Esophagus muscularis mucosa (tissue), 4 donors: ENCODE data around the gene BEST4. TPM values are rescaled to one million over a fixed set of nuclear protein-coding genes. Genes with fewer than 3 reads are reported as not detected.
A peak's percentile ranks its signal among the peaks of the same experiment; 100 is the strongest.

ENCODE experiments used
- DNase-seq: peaks from one replicate; pipeline ENCODE4 v3.0.0-alpha.2; 2017; ENCODE audit errors: extremely low spot score
- H3K27ac ChIP-seq, 4 donors: fragments of 200-600 bp; sonication (generic); replicated peaks in 1 of 4; 1 replicate in 3 of 4; 2 replicates in 1 of 4; pipeline ENCODE4 v1.5.1; 2016 to 2019; ENCODE audit warnings: mild to moderate bottlenecking in 1 of 4
- H3K27me3 ChIP-seq, 4 donors: fragments of 200-600 bp; sonication (generic); one replicate each; pipeline versions ENCODE4 v1.5.1 to v1.6.0; 2016 to 2019
- H3K36me3 ChIP-seq, 4 donors: fragments of 200-600 bp; sonication (generic); one replicate each; pipeline ENCODE4 v1.5.1; 2016 to 2019
- H3K4me1 ChIP-seq, 4 donors: fragments of 200-600 bp; sonication (generic); one replicate each; pipeline ENCODE4 v1.5.1; 2016 to 2019
- H3K4me3 ChIP-seq, 4 donors: fragments of 200-600 bp; sonication (generic); 1 replicate in 2 of 4; 2 replicates in 2 of 4; pipeline ENCODE4 v1.5.1; 2016 to 2019; ENCODE audit warnings: mild to moderate bottlenecking in 4 of 4, moderate library complexity in 1 of 4
- H3K9me3 ChIP-seq, 4 donors: fragments of 200-600 bp; sonication (generic); 1 replicate in 3 of 4; 2 replicates in 1 of 4; pipeline ENCODE4 v1.5.1; 2016 to 2019
- EP300 ChIP-seq: sonication (generic); formaldehyde crosslinking; IDR thresholded peaks from one replicate; pipeline ENCODE4 v1.6.1; 2017; ENCODE audit warnings: antibody characterized with exemption
- POLR2A ChIP-seq: fragments of 450-650 bp; IDR thresholded peaks from one replicate; pipeline ENCODE4 v1.6.1; 2017; ENCODE audit warnings: antibody characterized with exemption, moderate library complexity, mild to moderate bottlenecking, low read depth
- POLR2AphosphoS5 ChIP-seq, 2 donors: sonication (generic); formaldehyde crosslinking; IDR thresholded peaks; one replicate each; pipeline ENCODE4 v1.6.1; 2017; ENCODE audit warnings: antibody characterized with exemption in 2 of 2
- WGBS: methylation state at CpG from one replicate; pipeline ENCODE4 v1.1.5; 2018; 5-methylcytosine and 5-hydroxymethylcytosine counted together
- intact Hi-C: fragments of 100-400 bp; cut with DNase I; formaldehyde crosslinking; loops from one replicate; pipeline ENCODE4 v1.15.1; 2023
- total RNA-seq, 4 donors: library from RNA; depleted of rRNA; stranded (reverse); fragments of >200 nt; gene quantifications; one replicate each; pipeline versions ENCODE4 v1.1.0 to v1.2.1, GENCODE V29; 2016
- TF ChIP-seq, protein P1 (sequence below), 3 experiments: fragments of 200-600 bp in 2 of 3; fragments of 450-650 bp in 1 of 3; sonication (generic) in 2 of 3; IDR thresholded peaks; one replicate each; pipeline ENCODE4 v1.5.1; 2017 to 2019; ENCODE audit warnings: antibody characterized with exemption in 3 of 3, mild to moderate bottlenecking in 2 of 3, moderate library complexity in 1 of 3

BEST4 gene
- total RNA-seq, 4 donors from 2014 or later = 0.29 TPM; not detected in 3

DNA sequence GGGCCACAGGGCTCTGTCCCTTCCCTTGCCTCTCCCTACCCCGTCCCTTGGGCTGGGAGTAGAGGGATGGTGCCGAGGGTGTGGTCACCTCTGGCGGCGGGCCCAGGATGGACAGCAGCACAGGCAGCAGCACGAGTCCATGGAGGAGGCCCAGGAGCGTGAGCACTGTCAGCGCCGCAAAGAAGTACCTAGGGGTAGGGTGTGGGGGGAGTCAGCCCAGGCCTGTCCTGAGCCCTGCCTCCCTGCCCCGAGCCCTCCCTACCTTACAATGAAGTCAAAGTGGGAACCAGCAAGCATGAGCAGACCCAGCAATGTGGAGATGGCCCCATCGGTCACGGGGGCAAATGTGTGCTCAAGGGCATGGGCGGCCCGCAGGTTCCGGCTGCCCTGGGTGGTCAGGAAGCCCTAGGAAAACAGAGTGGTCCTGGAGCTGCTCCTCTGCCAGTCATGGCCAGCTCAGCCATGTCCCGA lies 35.0 kb upstream of the BEST4 start:
- intact Hi-C loops = loop anchor here (5.0 kb wide), 1 partner anchor 36 kb away; the partner anchor contains the start of gene BEST4
- Histone ChIP-seq H3K4me3 (no peak overlapping the region), H3K27me3 (no peaks in the 10 kb centered on the region), H3K9me3 (no peaks in the 10 kb centered on the region), H3K27ac (no peak overlapping the region), H3K4me1 (peaks cover 23 to 37% (median 32%) of the 10 kb centered on the region in 4 donors), H3K36me3 (peaks cover 0 to 15% (median 5%) of the 10 kb centered on the region in 4 donors)
- no peak for TF ChIP-seq POLR2AphosphoS5 (IDR thresholded peaks at IDR 0.05)
- no peak for TF ChIP-seq EP300
- TF ChIP-seq, protein P1, sequence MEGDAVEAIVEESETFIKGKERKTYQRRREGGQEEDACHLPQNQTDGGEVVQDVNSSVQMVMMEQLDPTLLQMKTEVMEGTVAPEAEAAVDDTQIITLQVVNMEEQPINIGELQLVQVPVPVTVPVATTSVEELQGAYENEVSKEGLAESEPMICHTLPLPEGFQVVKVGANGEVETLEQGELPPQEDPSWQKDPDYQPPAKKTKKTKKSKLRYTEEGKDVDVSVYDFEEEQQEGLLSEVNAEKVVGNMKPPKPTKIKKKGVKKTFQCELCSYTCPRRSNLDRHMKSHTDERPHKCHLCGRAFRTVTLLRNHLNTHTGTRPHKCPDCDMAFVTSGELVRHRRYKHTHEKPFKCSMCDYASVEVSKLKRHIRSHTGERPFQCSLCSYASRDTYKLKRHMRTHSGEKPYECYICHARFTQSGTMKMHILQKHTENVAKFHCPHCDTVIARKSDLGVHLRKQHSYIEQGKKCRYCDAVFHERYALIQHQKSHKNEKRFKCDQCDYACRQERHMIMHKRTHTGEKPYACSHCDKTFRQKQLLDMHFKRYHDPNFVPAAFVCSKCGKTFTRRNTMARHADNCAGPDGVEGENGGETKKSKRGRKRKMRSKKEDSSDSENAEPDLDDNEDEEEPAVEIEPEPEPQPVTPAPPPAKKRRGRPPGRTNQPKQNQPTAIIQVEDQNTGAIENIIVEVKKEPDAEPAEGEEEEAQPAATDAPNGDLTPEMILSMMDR (IDR thresholded peaks at IDR 0.05) = no peak
- TF ChIP-seq POLR2A = no peak
- WGBS = 67% methylated on average over 7 of the region's 15 CpGs
- DNase-seq = no peak

DNA sequence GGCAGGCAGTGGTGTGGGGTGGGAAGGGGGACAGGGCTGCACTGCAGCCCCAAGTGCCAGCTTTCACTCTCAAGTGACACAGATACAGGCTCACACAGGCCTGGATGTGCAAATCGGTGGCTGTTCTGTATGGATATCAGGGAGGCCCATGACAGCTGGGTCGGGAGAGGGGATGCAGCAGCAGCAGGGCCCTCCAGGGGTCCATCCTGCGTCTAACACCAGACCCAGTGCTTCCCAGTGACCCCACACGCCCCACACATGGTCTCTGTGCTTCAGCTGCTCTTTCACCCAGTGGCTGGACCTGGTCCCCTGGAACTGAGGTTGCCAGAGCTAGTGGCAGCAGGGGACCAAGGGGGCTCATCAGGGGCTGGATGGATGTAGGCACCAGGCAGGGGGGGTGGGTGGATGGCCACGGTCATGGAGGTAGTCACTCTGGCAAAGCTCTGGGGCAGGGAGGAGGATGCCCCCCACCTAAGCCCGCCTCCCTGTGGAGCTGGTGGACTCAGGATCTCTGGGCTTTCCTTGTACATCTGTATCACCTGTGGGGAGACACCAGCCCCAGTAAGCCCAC lies 34.2 kb upstream of the BEST4 start:
- Histone ChIP-seq H3K27ac (peak overlapping the region in 1 of 4 donors; percentile 93), H3K4me1 (peaks cover 23 to 37% (median 32%) of the 10 kb centered on the region in 4 donors), H3K36me3 (peaks cover 0 to 10% (median 5%) of the 10 kb centered on the region in 4 donors), H3K9me3 (no peaks in the 10 kb centered on the region), H3K4me3 (no peak overlapping the region), H3K27me3 (no peaks in the 10 kb centered on the region)
- intact Hi-C loops = loop anchor here (5.0 kb wide), 1 partner anchor 35 kb away; the partner anchor contains the start of gene BEST4
- WGBS = 100% methylated on average over 1 of the region's 6 CpGs
- no peak for DNase-seq
- TF ChIP-seq EP300 (no peak), POLR2A (no peak), POLR2AphosphoS5 (IDR thresholded peaks at IDR 0.05) (no peak)
- TF ChIP-seq, protein P1 (IDR thresholded peaks at IDR 0.05) = no peak

DNA sequence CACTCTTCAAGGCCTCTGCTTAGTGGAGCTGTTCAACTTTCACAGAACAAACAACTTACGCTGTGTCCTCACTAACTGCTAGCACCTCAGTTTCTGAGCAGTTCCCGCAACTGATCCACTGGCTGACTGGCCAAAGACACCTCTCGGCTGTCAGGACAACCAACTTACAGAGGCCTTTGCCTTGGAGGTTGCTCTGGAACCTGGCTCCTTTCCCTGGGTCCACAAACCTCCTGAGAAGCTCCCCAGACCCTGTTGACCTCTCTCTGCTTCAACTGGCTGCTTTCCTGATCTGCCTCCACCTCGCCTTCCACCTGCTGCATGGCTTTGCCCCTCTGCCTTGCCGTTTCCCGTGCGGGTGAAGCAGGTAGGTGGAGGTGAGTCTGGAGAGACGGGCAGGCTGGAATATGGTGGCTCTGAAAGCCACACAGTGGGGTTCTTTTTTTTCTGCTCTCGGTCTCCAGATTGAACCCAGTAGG lies 33.3 kb upstream of the BEST4 start:
- Histone ChIP-seq H3K27ac (peak overlapping the region in 3 of 4 donors; percentile 91 to 96 (median 93)), H3K27me3 (no peaks in the 10 kb centered on the region), H3K4me1 (peaks cover 20 to 30% (median 29%) of the 10 kb centered on the region in 4 donors), H3K9me3 (no peaks in the 10 kb centered on the region), H3K4me3 (peak overlapping the region in 1 of 4 donors; percentile 63), H3K36me3 (peaks cover 0 to under 1% (median under 1%) of the 10 kb centered on the region in 4 donors)
- WGBS = 83% methylated on average over 9 of the region's 9 CpGs
- intact Hi-C loops = loop anchor here (5.0 kb wide), 1 partner anchor 34 kb away; the partner anchor contains the start of gene BEST4
- no peak for DNase-seq
- no peak for TF ChIP-seq EP300
- TF ChIP-seq POLR2AphosphoS5 (IDR thresholded peaks at IDR 0.05) = no peak
- TF ChIP-seq, protein P1 (IDR thresholded peaks at IDR 0.05) = no peak
- no peak for TF ChIP-seq POLR2A

DNA sequence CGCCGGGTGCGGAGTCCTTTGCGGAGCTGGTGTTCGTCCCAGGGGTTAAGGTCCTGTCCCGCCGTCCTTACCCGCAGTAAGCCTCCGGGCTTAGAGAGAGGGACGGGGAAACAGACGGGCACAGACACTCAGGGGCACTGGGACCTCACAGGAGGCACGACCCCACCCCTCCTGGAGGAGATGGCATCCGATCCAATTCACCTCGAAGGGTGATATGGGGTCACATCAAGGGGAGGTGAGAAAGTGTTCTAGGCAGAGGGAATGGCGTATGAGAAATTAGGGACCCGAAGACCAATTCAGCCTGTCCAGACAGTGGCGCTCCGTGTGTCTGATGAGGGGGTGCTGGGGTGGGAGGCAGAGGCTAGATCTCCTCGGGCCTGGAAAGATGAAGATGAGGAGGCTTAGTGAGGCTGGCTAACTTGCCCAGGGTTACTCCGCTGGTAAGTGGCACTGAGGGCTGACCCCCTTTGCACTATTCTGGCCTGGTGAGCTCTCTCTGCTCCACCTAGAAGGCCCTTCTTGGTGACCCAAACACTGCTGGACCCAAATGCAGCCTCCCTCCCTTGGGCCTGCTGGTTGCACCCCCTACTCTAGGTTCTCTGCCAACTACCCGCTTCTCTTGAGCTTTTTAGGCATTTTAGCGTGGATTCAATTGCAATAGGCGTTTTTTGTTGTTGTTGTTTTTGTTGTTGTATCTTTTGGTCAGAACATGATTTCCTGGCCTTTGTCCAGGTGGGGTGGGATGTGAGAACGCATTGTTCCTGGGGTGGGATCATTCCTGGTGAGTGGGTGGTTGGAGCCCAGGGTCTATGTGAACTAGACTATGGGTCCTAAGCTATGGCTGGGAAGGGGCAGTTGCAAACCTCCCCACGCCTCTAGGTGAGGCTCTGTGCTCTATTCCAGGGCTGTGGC lies 32.6 kb upstream of the BEST4 start:
- Histone ChIP-seq H3K36me3 (no peaks in the 10 kb centered on the region), H3K4me3 (peak overlapping the region; percentile 59 to 72 (median 62)), H3K27me3 (no peaks in the 10 kb centered on the region), H3K27ac (peak overlapping the region; percentile 89 to 96 (median 92)), H3K4me1 (peaks cover 18 to 30% (median 26%) of the 10 kb centered on the region in 4 donors), H3K9me3 (no peaks in the 10 kb centered on the region)
- TF ChIP-seq, protein P1 (IDR thresholded peaks at IDR 0.05) = peak in 1 of 3 experiments; percentile 13
- no peak for TF ChIP-seq POLR2AphosphoS5 (IDR thresholded peaks at IDR 0.05)
- TF ChIP-seq POLR2A = no peak
- 43% methylated on average over 17 of the region's 25 CpGs for WGBS
- intact Hi-C loops = loop anchor here (5.0 kb wide), 1 partner anchor 33 kb away; the partner anchor contains the start of gene BEST4
- DNase-seq = no peak
